Activated T-cell treated with anti-CD3 and anti-CD28 coated beads, Interleukin-2, amount 50 U/mL, for 72 hours (primary cell): Measurements from ENCODE around the gene SIX3. TPM values are rescaled to one million over a fixed set of nuclear protein-coding genes. Genes with fewer than 3 reads are reported as not detected.

Source experiments
- ATAC-seq, 2 donors: fragments of 150-1000 bp; cut with Tn5 transposase; replicated peaks in 1 of 2; 2 replicates each; pipeline ENCODE4 v1.10.0; 2021; ENCODE audit warnings: moderate library complexity in 2 of 2, mild to moderate bottlenecking in 1 of 2
- DNase-seq, 2 donors: peaks; one replicate each; pipeline ENCODE4 v3.0.0; 2021 to 2022; ENCODE audit warnings: mixed read lengths in 1 of 2
- H3K27ac Mint-ChIP-seq: one replicate; pipeline ENCODE4 v1.8.0; 2022; ENCODE audit warnings: mild to moderate bottlenecking, moderate library complexity, mixed read lengths
- H3K27me3 Mint-ChIP-seq: one replicate; pipeline ENCODE4 v1.8.0; 2022; ENCODE audit warnings: low read depth, mixed read lengths
- H3K36me3 Mint-ChIP-seq, 2 donors: one replicate each; pipeline ENCODE4 v1.8.0; 2022; ENCODE audit warnings: mixed read lengths in 2 of 2, mild to moderate bottlenecking in 1 of 2; ENCODE audit not compliant: insufficient read depth in 2 of 2
- H3K4me1 Mint-ChIP-seq: one replicate; pipeline ENCODE4 v1.8.0; 2022; ENCODE audit warnings: low read depth, mixed read lengths
- H3K4me3 Mint-ChIP-seq, 2 donors: one replicate each; pipeline ENCODE4 v1.8.0; 2022; ENCODE audit warnings: mild to moderate bottlenecking in 2 of 2, mixed read lengths in 2 of 2, moderate library complexity in 2 of 2
- H3K9me3 Mint-ChIP-seq, 2 donors: one replicate each; pipeline ENCODE4 v1.8.0; 2022; ENCODE audit warnings: mixed read lengths in 2 of 2
- total RNA-seq, 2 donors: library from RNA; stranded (reverse); gene quantifications; one replicate each; pipeline ENCODE4 v1.2.3, GENCODE V29; 2022

Gene SIX3
- total RNA-seq, 2 donors from 2014 or later = not detected

GRCh38 chr2:44934038-44934982 is 7.2 kb upstream of the SIX3 start:
- Mint-ChIP-seq H3K4me1 (peaks cover 41% of the 10 kb centered on the region), H3K4me3 (peak overlapping the region; percentile 58 to 72), H3K36me3 (no peaks in the 10 kb centered on the region)

GRCh38 chr2:44934983-44935728 is 6.3 kb upstream of the SIX3 start:
- H3K27me3 Mint-ChIP-seq = peaks cover 83% of the 10 kb centered on the region
- H3K4me1 Mint-ChIP-seq = peaks cover 44% of the 10 kb centered on the region
- DNase-seq (no peak), ATAC-seq (no peak)
- no peak overlapping the region for H3K27ac Mint-ChIP-seq
- H3K36me3 Mint-ChIP-seq = no peaks in the 10 kb centered on the region
- peak overlapping the region; percentile 58 to 72 for H3K4me3 Mint-ChIP-seq
- no peaks in the 10 kb centered on the region for H3K9me3 Mint-ChIP-seq

More at GRCh38 chr2:44934038-44934982, 7.2 kb upstream of the SIX3 start:
- DNase-seq (no peak), ATAC-seq (no peak)
- Mint-ChIP-seq H3K27me3 (peaks cover 79% of the 10 kb centered on the region), H3K27ac (no peak overlapping the region), H3K9me3 (no peaks in the 10 kb centered on the region)

DNA sequence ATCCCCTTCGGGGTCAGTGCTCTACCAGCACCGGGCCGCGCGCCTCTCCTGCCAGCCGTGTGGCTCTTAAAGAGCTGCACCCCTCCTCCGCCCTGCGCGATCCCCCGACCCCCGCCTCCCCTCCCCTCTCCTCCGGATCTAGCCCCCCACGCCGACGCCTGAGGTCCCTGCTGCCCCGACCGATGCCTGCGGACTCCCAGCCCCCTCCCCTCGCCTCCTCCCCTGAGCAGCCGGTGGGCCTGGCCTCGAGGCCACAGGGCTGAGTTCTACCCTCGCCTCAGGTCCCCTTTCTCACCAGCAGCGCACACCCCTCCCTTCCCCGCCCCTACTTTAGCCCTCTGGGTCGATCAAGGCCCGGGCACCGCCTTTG is 5.8 kb upstream of the SIX3 start:
- peak overlapping the region; percentile 37 to 72 for H3K4me3 Mint-ChIP-seq
- no peak overlapping the region for H3K27ac Mint-ChIP-seq
- H3K9me3 Mint-ChIP-seq = no peaks in the 10 kb centered on the region
- no peak for ATAC-seq
- peaks cover 43% of the 10 kb centered on the region for H3K4me1 Mint-ChIP-seq
- H3K27me3 Mint-ChIP-seq = peaks cover 83% of the 10 kb centered on the region
- H3K36me3 Mint-ChIP-seq = no peaks in the 10 kb centered on the region
- DNase-seq = no peak

GRCh38 chr2:44936275-44936674 is 5.2 kb upstream of the SIX3 start:
- no peaks in the 10 kb centered on the region for H3K36me3 Mint-ChIP-seq
- ATAC-seq (no peak), DNase-seq (no peak)
- no peaks in the 10 kb centered on the region for H3K9me3 Mint-ChIP-seq
- H3K27ac Mint-ChIP-seq = no peak overlapping the region
- H3K4me1 Mint-ChIP-seq = peaks cover 43% of the 10 kb centered on the region
- H3K27me3 Mint-ChIP-seq = peaks cover 83% of the 10 kb centered on the region
- no peak overlapping the region for H3K4me3 Mint-ChIP-seq

DNA sequence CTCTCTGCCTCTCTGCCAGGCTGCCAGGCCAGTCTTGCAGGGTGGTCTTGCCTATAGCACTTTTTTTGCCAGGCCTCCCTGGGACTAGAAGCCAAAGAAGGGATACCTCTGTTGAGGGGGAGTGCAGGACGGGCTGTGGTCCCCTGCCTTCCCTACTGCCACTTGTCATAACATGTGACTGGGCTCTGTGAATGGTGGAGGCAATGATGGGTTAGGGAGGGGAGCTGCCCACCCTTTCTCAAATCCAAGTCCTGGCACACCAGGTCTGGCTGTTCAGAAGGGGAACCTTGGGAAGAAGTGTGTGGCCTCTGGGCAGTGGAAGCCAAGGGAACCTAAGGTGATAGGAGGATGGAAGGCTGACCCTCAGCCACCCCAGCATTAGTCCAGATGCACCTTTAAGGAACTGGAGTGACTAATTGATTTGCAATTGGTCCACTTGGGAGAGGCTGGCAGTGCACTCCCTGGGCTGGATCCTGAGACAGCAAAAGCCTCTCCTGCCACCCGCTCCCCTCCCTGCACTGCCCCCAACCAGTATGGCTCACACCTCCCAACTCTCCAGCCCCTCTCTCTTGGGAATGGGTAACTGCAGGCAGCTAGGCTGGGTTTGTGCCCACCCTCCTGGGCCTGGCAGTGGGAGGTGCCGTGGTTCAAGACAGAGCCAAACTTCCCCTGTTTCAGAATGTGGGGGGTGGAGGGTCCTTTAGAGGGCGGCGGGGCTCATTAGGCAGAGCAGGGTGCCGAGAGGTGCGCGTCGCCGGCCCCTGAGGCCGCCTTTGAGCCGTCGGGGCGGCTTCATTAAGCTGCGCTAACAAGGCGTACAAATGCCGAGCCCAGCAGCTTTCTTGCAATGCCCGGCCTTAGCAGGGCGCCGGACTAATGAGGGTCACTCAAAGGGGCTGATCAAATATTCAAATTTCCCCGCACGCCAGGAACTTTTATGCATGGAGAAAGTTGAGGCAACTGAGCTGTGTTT is 4.5 kb upstream of the SIX3 start:
- ATAC-seq = no peak
- H3K4me3 Mint-ChIP-seq = peak overlapping the region; percentile 53 to 57
- H3K9me3 Mint-ChIP-seq = no peaks in the 10 kb centered on the region
- no peak overlapping the region for H3K27ac Mint-ChIP-seq
- peaks cover 41% of the 10 kb centered on the region for H3K4me1 Mint-ChIP-seq
- H3K27me3 Mint-ChIP-seq = peaks cover 83% of the 10 kb centered on the region
- H3K36me3 Mint-ChIP-seq = peaks cover 0 to 4% of the 10 kb centered on the region in 2 donors
- DNase-seq = no peak

DNA sequence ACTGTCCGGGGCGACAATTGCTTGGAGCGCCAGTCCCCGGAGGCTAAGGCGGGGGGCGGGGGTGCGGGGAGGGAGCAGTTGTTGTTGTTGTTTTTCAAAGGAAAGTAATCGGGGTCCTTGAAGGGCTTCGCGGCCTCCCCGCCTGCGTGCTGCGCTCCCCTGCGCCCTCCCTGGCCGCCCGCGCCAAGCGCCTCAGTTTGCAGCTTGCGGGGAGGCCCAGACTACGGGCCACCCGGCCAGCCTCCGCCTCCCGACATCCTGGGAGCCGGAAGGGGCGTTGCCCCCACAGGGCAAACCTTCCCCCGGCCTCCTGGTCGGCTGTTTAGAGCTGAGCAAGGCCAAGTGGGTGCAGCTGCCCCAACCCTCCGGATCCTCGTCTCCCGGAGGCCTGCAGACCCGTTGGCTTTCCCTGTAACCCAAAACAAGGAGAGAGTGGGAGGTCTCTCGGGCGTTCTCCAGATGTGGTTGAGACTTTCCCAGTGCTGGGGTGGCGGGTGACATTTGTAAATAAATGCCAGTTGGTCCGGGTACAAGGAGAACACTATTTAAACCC is 3.7 kb upstream of the SIX3 start:
- H3K4me1 Mint-ChIP-seq = peaks cover 41% of the 10 kb centered on the region
- peaks cover 83% of the 10 kb centered on the region for H3K27me3 Mint-ChIP-seq
- no peaks in the 10 kb centered on the region for H3K9me3 Mint-ChIP-seq
- peaks cover 0 to 4% of the 10 kb centered on the region in 2 donors for H3K36me3 Mint-ChIP-seq
- peak; percentile 49 to 56 for DNase-seq
- no peak overlapping the region for H3K27ac Mint-ChIP-seq
- peak; percentile 37 to 54 for ATAC-seq
- peak overlapping the region; percentile 61 to 71 for H3K4me3 Mint-ChIP-seq

DNA sequence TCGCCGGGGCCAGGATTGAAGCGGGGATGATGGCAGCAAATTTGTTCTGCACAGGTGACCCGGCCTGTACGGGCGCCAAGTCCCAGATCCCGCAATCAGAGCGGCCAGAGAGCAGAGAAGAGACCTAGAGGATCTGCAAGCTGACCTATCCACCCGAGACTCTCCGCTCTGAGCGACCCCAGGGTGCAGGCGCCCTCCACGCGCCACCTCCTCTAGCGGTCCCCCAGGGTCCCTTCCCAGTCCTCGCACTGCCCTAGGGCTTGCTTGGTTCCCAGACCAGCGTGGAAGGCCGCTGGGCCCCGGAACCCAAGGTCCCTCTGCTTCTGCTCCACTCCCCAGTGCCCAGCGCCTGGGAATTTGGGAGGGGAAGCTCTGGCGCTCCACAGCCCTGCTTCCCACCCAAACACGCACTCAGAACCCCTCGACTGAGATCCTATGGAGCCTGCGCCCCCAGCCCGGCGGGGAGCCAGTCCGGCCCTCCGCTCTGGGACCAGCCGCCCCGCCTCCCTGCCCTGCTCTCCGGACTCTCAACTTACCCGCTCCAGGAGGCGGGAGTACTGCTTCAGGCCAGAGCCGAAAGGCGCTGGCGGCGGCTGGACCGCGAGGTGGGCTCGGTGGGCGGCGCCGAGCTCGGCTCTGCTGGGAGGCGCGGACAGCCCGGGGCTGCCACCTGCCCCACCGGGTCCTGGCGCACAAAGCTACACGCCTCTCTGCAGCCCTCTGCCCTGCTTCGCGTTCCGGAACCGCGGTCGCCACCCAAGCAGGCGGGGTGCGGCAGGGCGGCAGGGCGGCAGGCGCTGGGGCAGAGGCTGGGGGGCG is 3.0 kb upstream of the SIX3 start:
- H3K36me3 Mint-ChIP-seq = peaks cover 0 to 4% of the 10 kb centered on the region in 2 donors
- peak overlapping the region; percentile 61 to 71 for H3K4me3 Mint-ChIP-seq
- H3K4me1 Mint-ChIP-seq = peaks cover 44% of the 10 kb centered on the region
- ATAC-seq (peak; percentile 22 to 27), DNase-seq (no peak)
- H3K27me3 Mint-ChIP-seq = peaks cover 83% of the 10 kb centered on the region
- H3K27ac Mint-ChIP-seq = no peak overlapping the region
- no peaks in the 10 kb centered on the region for H3K9me3 Mint-ChIP-seq

GRCh38 chr2:44939106-44940048 is 2.1 kb upstream of the SIX3 start:
- H3K36me3 Mint-ChIP-seq = peaks cover 0 to 4% of the 10 kb centered on the region in 2 donors
- no peak for DNase-seq
- H3K4me1 Mint-ChIP-seq = peaks cover 46% of the 10 kb centered on the region
- no peak for ATAC-seq
- peak overlapping the region; percentile 22 to 50 for H3K4me3 Mint-ChIP-seq
- H3K9me3 Mint-ChIP-seq = no peaks in the 10 kb centered on the region
- H3K27ac Mint-ChIP-seq = no peak overlapping the region
- H3K27me3 Mint-ChIP-seq = peaks cover 83% of the 10 kb centered on the region

DNA sequence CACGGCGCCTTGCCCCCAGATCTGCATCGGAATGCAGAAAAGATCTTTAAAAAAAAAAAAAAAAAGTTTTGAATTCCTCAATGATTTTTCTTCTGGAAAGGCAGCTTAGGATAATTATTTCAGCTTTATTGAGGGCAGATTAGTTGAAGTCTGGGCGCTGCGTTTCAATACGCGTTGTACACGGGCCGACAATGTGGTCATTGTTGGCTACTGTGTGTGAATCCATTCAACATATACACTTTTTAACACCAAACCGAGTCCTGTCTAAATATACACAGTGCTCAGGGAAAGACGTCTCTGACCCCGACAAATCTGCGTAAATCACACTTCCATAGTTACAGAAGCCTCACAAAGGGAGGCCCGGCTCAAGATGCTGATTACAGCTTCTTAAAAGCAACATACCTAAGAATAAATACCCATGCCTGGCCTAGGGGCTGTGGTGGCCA is 1.4 kb upstream of the SIX3 start:
- ATAC-seq (no peak), DNase-seq (no peak)
- H3K4me1 Mint-ChIP-seq = peaks cover 51% of the 10 kb centered on the region
- H3K36me3 Mint-ChIP-seq = peaks cover 0 to 6% of the 10 kb centered on the region in 2 donors
- no peak overlapping the region for H3K27ac Mint-ChIP-seq
- H3K9me3 Mint-ChIP-seq = no peaks in the 10 kb centered on the region
- peaks cover 83% of the 10 kb centered on the region for H3K27me3 Mint-ChIP-seq
- peak overlapping the region; percentile 22 to 50 for H3K4me3 Mint-ChIP-seq

DNA sequence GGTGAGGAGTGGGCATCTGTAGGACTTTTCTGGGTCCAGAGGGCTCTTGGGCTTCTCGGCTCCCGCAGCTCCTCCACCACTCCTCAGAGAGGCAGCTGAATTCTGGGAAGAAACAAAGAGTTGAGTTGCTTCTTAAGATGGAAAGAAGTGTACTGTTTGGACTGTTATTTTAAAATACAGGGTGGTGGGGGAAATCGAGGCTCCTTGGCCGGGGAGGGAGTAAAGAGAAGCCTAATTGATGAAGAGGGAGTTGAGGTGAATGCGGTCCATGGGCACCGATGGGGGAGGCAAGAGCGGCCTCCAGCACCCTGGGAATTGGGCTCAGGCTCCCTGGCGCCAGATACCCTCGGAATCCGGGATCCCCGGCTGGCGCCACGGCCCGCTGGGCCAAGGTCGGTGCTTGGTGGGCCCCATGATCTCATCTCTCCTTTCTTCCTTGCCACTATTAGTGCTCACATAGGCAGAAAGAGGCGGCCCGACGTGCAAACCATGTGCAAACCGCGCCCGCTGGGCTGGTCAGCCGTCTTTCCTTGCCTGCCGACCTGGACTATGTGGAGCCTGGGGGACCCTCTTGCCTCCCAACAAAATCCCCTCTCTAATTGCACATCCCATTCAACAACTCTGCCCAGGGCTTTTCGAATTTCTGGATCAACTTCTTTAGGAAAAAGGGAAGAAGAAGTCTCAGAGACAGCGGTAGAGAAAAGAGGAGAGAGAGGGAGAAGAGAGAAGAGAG is 604 bp upstream of the SIX3 start:
- Mint-ChIP-seq H3K27ac (peak overlapping the region; percentile 28), H3K27me3 (peaks cover 85% of the 10 kb centered on the region), H3K9me3 (no peaks in the 10 kb centered on the region), H3K4me3 (peak overlapping the region; percentile 84 to 91), H3K36me3 (peaks cover 0 to 6% of the 10 kb centered on the region in 2 donors), H3K4me1 (peaks cover 56% of the 10 kb centered on the region)
- DNase-seq (no peak), ATAC-seq (no peak)
